AG04449 (cell line): ENCODE measurements around the gene DBP.
A peak's percentile ranks its signal among the peaks of the same experiment; 100 is the strongest.

Source experiments
- CTCF ChIA-PET: fragments of 350-600 bp; formaldehyde crosslinking; extraction: SDS; loops from one replicate; lab custom pipeline; 2021; ENCODE audit warnings: antibody characterized with exemption; lab: Yijun Ruan, JAX
- POLR2A ChIA-PET: fragments of 400-600, 350-600 bp; formaldehyde crosslinking; extraction: SDS; loops from one replicate; lab custom pipeline; 2020; ENCODE audit warnings: antibody characterized with exemption, inconsistent platforms; lab: Yijun Ruan, JAX
- DNase-seq: peaks from one replicate; pipeline ENCODE4 v3.0.0-alpha.2; 2010; ENCODE audit warnings: low read depth, low spot score
- H3K4me3 ChIP-seq: 2 replicates; pipeline ENCODE4 v1.5.1; 2011; ENCODE audit warnings: low read depth, mild to moderate bottlenecking, control low read depth, low read length
- TF ChIP-seq, protein P1 (sequence below): IDR thresholded peaks from one replicate; pipeline ENCODE4 v1.5.1; 2011; ENCODE audit warnings: mild to moderate bottlenecking, moderate library complexity, low read length, control low read depth, inconsistent platforms; ENCODE audit not compliant: insufficient read depth; ENCODE audit errors: missing control alignments

Gene DBP

GRCh38 chr19:48627865-48628314, 9.3 kb downstream of the DBP start:
- POLR2A ChIA-PET = interaction anchor here (0.8 kb wide), 1 partner anchor 9 kb away, joined by 4 read pairs; the partner anchor contains the start of genes RPL18 and SPHK2
- DNase-seq = no peak
- no peak overlapping the region for H3K4me3 ChIP-seq
- CTCF ChIA-PET = no interaction called here
- TF ChIP-seq, protein P1, sequence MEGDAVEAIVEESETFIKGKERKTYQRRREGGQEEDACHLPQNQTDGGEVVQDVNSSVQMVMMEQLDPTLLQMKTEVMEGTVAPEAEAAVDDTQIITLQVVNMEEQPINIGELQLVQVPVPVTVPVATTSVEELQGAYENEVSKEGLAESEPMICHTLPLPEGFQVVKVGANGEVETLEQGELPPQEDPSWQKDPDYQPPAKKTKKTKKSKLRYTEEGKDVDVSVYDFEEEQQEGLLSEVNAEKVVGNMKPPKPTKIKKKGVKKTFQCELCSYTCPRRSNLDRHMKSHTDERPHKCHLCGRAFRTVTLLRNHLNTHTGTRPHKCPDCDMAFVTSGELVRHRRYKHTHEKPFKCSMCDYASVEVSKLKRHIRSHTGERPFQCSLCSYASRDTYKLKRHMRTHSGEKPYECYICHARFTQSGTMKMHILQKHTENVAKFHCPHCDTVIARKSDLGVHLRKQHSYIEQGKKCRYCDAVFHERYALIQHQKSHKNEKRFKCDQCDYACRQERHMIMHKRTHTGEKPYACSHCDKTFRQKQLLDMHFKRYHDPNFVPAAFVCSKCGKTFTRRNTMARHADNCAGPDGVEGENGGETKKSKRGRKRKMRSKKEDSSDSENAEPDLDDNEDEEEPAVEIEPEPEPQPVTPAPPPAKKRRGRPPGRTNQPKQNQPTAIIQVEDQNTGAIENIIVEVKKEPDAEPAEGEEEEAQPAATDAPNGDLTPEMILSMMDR = no peak

GRCh38 chr19:48627201-48627864, 9.8 kb downstream of the DBP start:
- CTCF ChIA-PET = no interaction called here
- TF ChIP-seq, protein P1 = no peak
- no peak overlapping the region for H3K4me3 ChIP-seq
- POLR2A ChIA-PET = no interaction called here
- no peak for DNase-seq

GRCh38 chr19:48625891-48626327, 11.3 kb downstream of the DBP start:
- CTCF ChIA-PET = no interaction called here
- TF ChIP-seq, protein P1 = no peak
- no peak overlapping the region for H3K4me3 ChIP-seq
- DNase-seq = no peak
- POLR2A ChIA-PET = no interaction called here

- H3K4me3 ChIP-seq = peak overlapping the region; percentile 70
- TF ChIP-seq, protein P1 = no peak
- DNase-seq = no peak
- ChIA-PET POLR2A (no interaction called here), CTCF (no interaction called here)
Measured at GRCh38 chr19:48624791-48625723, 12.1 kb downstream of the DBP start.

GRCh38 chr19:48624067-48624594, 13.0 kb downstream of the DBP start:
- TF ChIP-seq, protein P1 = no peak
- DNase-seq = peak; percentile 71
- H3K4me3 ChIP-seq = peak overlapping the region; percentile 70
- ChIA-PET CTCF (interaction anchor here (1.0 to 1.2 kb wide), 3 partner anchors 10 to 134 kb away, joined by 3 to 4 read pairs (median 3); no protein-coding TSS in a partner anchor), POLR2A (interaction anchor here (0.7 to 1.3 kb wide), 5 partner anchors 9 to 179 kb away, joined by 3 to 17 read pairs (median 4); partner anchors contain the start of gene DBP)
